ENCODE results near the gene EXOC3L1. TPM values are rescaled to one million over a fixed set of nuclear protein-coding genes. Genes with fewer than 3 reads are reported as not detected.

The EXOC3L1 gene
- total RNA-seq, 1 experiment from 2014 or later, result 0.30 TPM

- DNase-seq (ENCODE audit: low read depth, low spot score), result no peak
- ATAC-seq, result no peak
- Histone ChIP-seq H4K20me1 (ENCODE audit: insufficient read depth) (no peaks in the 10 kb centered on the region), H3K4me1 (ENCODE audit: control insufficient read depth in 1 of 2, insufficient read depth in 2 of 2, low read length in 2 of 2) (peaks cover 3 to 18% of the 10 kb centered on the region in 2 experiments; a peak in 3 of 4 replicates), H3K9me3 (ENCODE audit: control insufficient read depth in 1 of 2, insufficient read depth in 1 of 2, low read depth in 1 of 2, low read length in 2 of 2) (no peaks in the 10 kb centered on the region), H3K9ac (ENCODE audit: low read length) (no peak overlapping the region), H3K36me3 (ENCODE audit: control insufficient read depth in 1 of 2, insufficient read depth in 2 of 2, low read length in 2 of 2) (peaks cover 16 to 29% of the 10 kb centered on the region in 2 experiments; a peak in 3 of 4 replicates), H3K27me3 (ENCODE audit: insufficient read depth, low read length) (no peaks in the 10 kb centered on the region), H3K79me2 (ENCODE audit: insufficient read depth, low read length) (no peaks in the 10 kb centered on the region), H3K4me2 (ENCODE audit: low read length) (no peak overlapping the region), H3K9me2 (ENCODE audit: insufficient read depth) (no peaks in the 10 kb centered on the region), H2AFZ (ENCODE audit: low read depth, low read length, poor library complexity, severe bottlenecking) (no peak overlapping the region), H3K27ac (ENCODE audit: low read depth, low read length) (no peak overlapping the region), H3K4me3 (replicated peaks in 1 of 2; ENCODE audit: low read depth in 1 of 2, low read length in 2 of 2) (no peak overlapping the region)
- RAD21 ChIA-PET (ENCODE audit: low non-redundant PET in 1 of 2, low total read pairs in 2 of 2, uncharacterized antibody in 2 of 2, unreplicated experiment in 2 of 2), result no interaction called here
- TSS peak; percentile 33 for BruUV-seq (replicated peaks)
- intact Hi-C loops (cut with micrococcal nuclease), result no loop called here
- POLR2A ChIA-PET, result no interaction called here
- TF ChIP-seq SP1 (IDR thresholded peaks at IDR 0.05; ENCODE audit: low read depth), result no peak
- TF ChIP-seq CBX3 (IDR thresholded peaks at IDR 0.05; ENCODE audit: low read depth), result no peak
- TF ChIP-seq ZFX (IDR thresholded peaks at IDR 0.05), result no peak
- TF ChIP-seq POLR2A (IDR thresholded peaks at IDR 0.05; ENCODE audit: borderline replicate concordance, extremely low read depth, insufficient read depth, insufficient read length), result no peak
- TF ChIP-seq, protein P1, sequence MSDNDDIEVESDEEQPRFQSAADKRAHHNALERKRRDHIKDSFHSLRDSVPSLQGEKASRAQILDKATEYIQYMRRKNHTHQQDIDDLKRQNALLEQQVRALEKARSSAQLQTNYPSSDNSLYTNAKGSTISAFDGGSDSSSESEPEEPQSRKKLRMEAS (IDR thresholded peaks at IDR 0.05), result no peak
- TF ChIP-seq POLR2AphosphoS5 (IDR thresholded peaks at IDR 0.05; ENCODE audit: low read depth, low read length), result no peak
- no peak for TF ChIP-seq EGR1 (IDR thresholded peaks at IDR 0.05; ENCODE audit: low read depth)
- TF ChIP-seq EZH2phosphoT487 (IDR thresholded peaks at IDR 0.05; ENCODE audit: borderline replicate concordance), result no peak
- TF ChIP-seq SIN3A (IDR thresholded peaks at IDR 0.05; ENCODE audit: low read depth), result no peak
- TF ChIP-seq YY1 (IDR thresholded peaks at IDR 0.05; ENCODE audit: extremely low read depth, insufficient replicate concordance, low read depth, low read length), result no peak
- TF ChIP-seq, protein P2, sequence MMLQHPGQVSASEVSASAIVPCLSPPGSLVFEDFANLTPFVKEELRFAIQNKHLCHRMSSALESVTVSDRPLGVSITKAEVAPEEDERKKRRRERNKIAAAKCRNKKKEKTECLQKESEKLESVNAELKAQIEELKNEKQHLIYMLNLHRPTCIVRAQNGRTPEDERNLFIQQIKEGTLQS (IDR thresholded peaks at IDR 0.05), result no peak
- TF ChIP-seq, protein P3, sequence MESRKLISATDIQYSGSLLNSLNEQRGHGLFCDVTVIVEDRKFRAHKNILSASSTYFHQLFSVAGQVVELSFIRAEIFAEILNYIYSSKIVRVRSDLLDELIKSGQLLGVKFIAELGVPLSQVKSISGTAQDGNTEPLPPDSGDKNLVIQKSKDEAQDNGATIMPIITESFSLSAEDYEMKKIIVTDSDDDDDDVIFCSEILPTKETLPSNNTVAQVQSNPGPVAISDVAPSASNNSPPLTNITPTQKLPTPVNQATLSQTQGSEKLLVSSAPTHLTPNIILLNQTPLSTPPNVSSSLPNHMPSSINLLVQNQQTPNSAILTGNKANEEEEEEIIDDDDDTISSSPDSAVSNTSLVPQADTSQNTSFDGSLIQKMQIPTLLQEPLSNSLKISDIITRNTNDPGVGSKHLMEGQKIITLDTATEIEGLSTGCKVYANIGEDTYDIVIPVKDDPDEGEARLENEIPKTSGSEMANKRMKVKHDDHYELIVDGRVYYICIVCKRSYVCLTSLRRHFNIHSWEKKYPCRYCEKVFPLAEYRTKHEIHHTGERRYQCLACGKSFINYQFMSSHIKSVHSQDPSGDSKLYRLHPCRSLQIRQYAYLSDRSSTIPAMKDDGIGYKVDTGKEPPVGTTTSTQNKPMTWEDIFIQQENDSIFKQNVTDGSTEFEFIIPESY (IDR thresholded peaks at IDR 0.05; ENCODE audit: extremely low read depth, insufficient replicate concordance, low read length), result no peak
- TF ChIP-seq ZNF274 (IDR thresholded peaks at IDR 0.05; ENCODE audit: low read depth, low read length), result no peak
- no peak for TF ChIP-seq EZH2 (IDR thresholded peaks at IDR 0.05)
- no peak for TF ChIP-seq TCF7L2 (IDR thresholded peaks at IDR 0.05; ENCODE audit: borderline replicate concordance, extremely low read depth, insufficient read depth, insufficient read length)
- no peak for TF ChIP-seq FOSL1 (IDR thresholded peaks at IDR 0.05; ENCODE audit: low read depth)
- TF ChIP-seq RAD21 (IDR thresholded peaks at IDR 0.05; ENCODE audit: low read depth), result no peak
- TF ChIP-seq CEBPB (IDR thresholded peaks at IDR 0.05; ENCODE audit: low read depth), result no peak
- TF ChIP-seq, protein P4, sequence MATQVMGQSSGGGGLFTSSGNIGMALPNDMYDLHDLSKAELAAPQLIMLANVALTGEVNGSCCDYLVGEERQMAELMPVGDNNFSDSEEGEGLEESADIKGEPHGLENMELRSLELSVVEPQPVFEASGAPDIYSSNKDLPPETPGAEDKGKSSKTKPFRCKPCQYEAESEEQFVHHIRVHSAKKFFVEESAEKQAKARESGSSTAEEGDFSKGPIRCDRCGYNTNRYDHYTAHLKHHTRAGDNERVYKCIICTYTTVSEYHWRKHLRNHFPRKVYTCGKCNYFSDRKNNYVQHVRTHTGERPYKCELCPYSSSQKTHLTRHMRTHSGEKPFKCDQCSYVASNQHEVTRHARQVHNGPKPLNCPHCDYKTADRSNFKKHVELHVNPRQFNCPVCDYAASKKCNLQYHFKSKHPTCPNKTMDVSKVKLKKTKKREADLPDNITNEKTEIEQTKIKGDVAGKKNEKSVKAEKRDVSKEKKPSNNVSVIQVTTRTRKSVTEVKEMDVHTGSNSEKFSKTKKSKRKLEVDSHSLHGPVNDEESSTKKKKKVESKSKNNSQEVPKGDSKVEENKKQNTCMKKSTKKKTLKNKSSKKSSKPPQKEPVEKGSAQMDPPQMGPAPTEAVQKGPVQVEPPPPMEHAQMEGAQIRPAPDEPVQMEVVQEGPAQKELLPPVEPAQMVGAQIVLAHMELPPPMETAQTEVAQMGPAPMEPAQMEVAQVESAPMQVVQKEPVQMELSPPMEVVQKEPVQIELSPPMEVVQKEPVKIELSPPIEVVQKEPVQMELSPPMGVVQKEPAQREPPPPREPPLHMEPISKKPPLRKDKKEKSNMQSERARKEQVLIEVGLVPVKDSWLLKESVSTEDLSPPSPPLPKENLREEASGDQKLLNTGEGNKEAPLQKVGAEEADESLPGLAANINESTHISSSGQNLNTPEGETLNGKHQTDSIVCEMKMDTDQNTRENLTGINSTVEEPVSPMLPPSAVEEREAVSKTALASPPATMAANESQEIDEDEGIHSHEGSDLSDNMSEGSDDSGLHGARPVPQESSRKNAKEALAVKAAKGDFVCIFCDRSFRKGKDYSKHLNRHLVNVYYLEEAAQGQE (IDR thresholded peaks at IDR 0.05; ENCODE audit: low read depth), result no peak
- CTCF ChIA-PET, result no interaction called here
Observed at GRCh38 chr16:67148221-67148620, 41.7 kb downstream of the EXOC3L1 start.

Data from HCT116 (cell line).